Gastroesophageal sphincter (tissue), 4 donors: ENCODE measurements around the gene GUCA1C. TPM values are rescaled to one million over a fixed set of nuclear protein-coding genes. Genes with fewer than 3 reads are reported as not detected.
A peak's percentile ranks its signal among the peaks of the same experiment; 100 is the strongest.

Source experiments
- ATAC-seq: fragments of 150-250 bp; one replicate; pipeline ENCODE4 v1.9.1; 2016; ENCODE audit warnings: mild to moderate bottlenecking, moderate library complexity
- H3K27ac ChIP-seq, 4 donors: fragments of 200-600 bp; sonication (generic) in 3 of 4; 1 replicate in 3 of 4; 2 replicates in 1 of 4; pipeline ENCODE4 v1.5.1; 2016 to 2019
- H3K27me3 ChIP-seq: fragments of 200-600 bp; sonication (generic); one replicate; pipeline ENCODE4 v1.5.1; 2019
- H3K36me3 ChIP-seq, 2 donors: fragments of 200-600 bp; sonication (generic); one replicate each; pipeline ENCODE4 v1.5.1; 2019; ENCODE audit warnings: control low read depth in 1 of 2
- H3K4me1 ChIP-seq, 3 donors: fragments of 200-600 bp; sonication (generic); 1 replicate in 2 of 3; 2 replicates in 1 of 3; pipeline ENCODE4 v1.5.1; 2016 to 2019; ENCODE audit warnings: control low read depth in 2 of 3
- H3K4me3 ChIP-seq, 2 donors: fragments of 200-600 bp; sonication (generic); one replicate each; pipeline ENCODE4 v1.5.1; 2019; ENCODE audit warnings: mild to moderate bottlenecking in 1 of 2, moderate library complexity in 1 of 2
- H3K9me3 ChIP-seq, 3 donors: fragments of 200-600 bp; sonication (generic); one replicate each; pipeline ENCODE4 v1.5.1; 2017 to 2019; ENCODE audit warnings: control low read depth in 2 of 3
- EP300 ChIP-seq: sonication (generic); formaldehyde crosslinking; IDR thresholded peaks from one replicate; pipeline ENCODE4 v1.6.1; 2017; ENCODE audit warnings: antibody characterized with exemption, mild to moderate bottlenecking
- POLR2A ChIP-seq, 2 donors: fragments of 450-650 bp; IDR thresholded peaks; one replicate each; pipeline ENCODE4 v1.6.1; 2017; ENCODE audit warnings: antibody characterized with exemption in 2 of 2, mild to moderate bottlenecking in 2 of 2, moderate library complexity in 1 of 2
- POLR2AphosphoS5 ChIP-seq: sonication (generic); formaldehyde crosslinking; IDR thresholded peaks from one replicate; pipeline ENCODE4 v1.6.1; 2017; ENCODE audit warnings: antibody characterized with exemption
- WGBS, 2 donors: methylation state at CpG; one replicate each; pipeline ENCODE4 v1.1.5; 2018; ENCODE audit warnings: low coverage in 1 of 2; 5-methylcytosine and 5-hydroxymethylcytosine counted together
- total RNA-seq, 4 donors: library from RNA; depleted of rRNA; stranded (reverse); fragments of >200 nt; gene quantifications; one replicate each; pipeline ENCODE4 v1.1.0, GENCODE V29; 2016
- TF ChIP-seq, protein P1 (sequence below), 4 experiments: fragments of 200-600 bp in 2 of 4; fragments of 450-650 bp in 2 of 4; sonication (generic) in 1 of 4; IDR thresholded peaks; one replicate each; pipeline ENCODE4 v1.5.1; 2017 to 2019; ENCODE audit warnings: antibody characterized with exemption in 4 of 4, mild to moderate bottlenecking in 2 of 4, moderate library complexity in 2 of 4

The GUCA1C gene
- total RNA-seq, 4 donors from 2014 or later: not detected

DNA sequence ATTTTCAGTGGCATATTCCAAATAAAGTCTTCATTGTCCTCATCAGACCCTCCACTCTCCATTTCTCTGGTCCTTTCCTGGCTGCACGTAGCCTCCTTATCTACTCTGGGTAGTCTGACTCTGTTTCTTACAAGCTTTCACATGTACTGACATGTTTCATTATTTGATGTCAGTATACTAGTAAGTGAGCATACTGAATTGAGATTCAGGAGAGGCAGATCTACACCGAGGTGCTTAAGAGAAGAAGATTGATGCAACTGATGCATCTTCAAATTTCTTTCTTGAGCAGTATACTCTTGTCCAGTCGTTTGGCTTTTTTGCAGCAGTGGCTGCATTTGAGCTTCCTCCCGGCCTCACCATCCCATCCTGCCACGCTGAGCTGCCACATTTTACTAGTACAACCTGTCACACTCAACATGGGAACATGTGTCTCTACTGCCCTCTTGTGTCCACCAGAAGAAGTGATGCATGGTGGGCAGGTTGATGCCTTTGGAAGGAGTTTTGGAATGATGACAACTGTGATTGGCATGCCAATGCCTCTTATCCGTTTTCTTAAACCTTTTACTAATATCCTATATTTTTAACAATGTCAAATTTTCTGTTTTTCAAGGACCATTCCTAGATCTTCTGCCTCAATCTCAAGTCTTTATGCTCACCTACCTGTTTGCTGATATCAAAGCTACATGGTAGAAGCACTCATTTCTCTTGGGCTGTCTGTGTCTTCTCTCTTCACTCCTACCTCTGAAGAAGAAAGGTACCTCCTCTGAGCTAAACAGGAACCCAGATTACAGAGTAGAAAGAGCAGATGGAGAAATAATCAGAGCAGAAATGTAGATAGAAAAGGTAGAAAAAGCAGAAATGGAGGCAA lies 38.7 kb downstream of the GUCA1C start:
- ATAC-seq: no peak
- 14 to 28% methylated on average over 5 to 6 of the region's 6 CpGs for WGBS, 2 donors
- Histone ChIP-seq H3K4me1 (no peaks in the 10 kb centered on the region), H3K36me3 (no peaks in the 10 kb centered on the region), H3K27me3 (no peaks in the 10 kb centered on the region), H3K9me3 (no peaks in the 10 kb centered on the region), H3K27ac (no peak overlapping the region), H3K4me3 (no peak overlapping the region)
- TF ChIP-seq POLR2A (IDR thresholded peaks at IDR 0.05) (no peak), EP300 (no peak), POLR2AphosphoS5 (no peak)
- TF ChIP-seq, protein P1, sequence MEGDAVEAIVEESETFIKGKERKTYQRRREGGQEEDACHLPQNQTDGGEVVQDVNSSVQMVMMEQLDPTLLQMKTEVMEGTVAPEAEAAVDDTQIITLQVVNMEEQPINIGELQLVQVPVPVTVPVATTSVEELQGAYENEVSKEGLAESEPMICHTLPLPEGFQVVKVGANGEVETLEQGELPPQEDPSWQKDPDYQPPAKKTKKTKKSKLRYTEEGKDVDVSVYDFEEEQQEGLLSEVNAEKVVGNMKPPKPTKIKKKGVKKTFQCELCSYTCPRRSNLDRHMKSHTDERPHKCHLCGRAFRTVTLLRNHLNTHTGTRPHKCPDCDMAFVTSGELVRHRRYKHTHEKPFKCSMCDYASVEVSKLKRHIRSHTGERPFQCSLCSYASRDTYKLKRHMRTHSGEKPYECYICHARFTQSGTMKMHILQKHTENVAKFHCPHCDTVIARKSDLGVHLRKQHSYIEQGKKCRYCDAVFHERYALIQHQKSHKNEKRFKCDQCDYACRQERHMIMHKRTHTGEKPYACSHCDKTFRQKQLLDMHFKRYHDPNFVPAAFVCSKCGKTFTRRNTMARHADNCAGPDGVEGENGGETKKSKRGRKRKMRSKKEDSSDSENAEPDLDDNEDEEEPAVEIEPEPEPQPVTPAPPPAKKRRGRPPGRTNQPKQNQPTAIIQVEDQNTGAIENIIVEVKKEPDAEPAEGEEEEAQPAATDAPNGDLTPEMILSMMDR (IDR thresholded peaks at IDR 0.05): peak; percentile 31 to 74 (median 45)

GRCh38 chr3:108909799-108910198 lies 43.9 kb downstream of the GUCA1C start:
- 100% methylated on average over 1 to 5 of the region's 5 CpGs for WGBS, 2 donors
- TF ChIP-seq POLR2A (IDR thresholded peaks at IDR 0.05) (no peak), EP300 (no peak), POLR2AphosphoS5 (no peak)
- TF ChIP-seq, protein P1 (IDR thresholded peaks at IDR 0.05): no peak
- Histone ChIP-seq H3K4me3 (no peak overlapping the region), H3K27ac (no peak overlapping the region), H3K4me1 (no peaks in the 10 kb centered on the region), H3K9me3 (no peaks in the 10 kb centered on the region), H3K27me3 (no peaks in the 10 kb centered on the region), H3K36me3 (no peaks in the 10 kb centered on the region)
- ATAC-seq: no peak

GRCh38 chr3:108907194-108907593 lies 46.5 kb downstream of the GUCA1C start:
- TF ChIP-seq EP300: no peak
- no peak for TF ChIP-seq POLR2AphosphoS5
- TF ChIP-seq, protein P1 (IDR thresholded peaks at IDR 0.05): no peak
- TF ChIP-seq POLR2A (IDR thresholded peaks at IDR 0.05): no peak
- Histone ChIP-seq H3K27ac (no peak overlapping the region), H3K4me1 (no peaks in the 10 kb centered on the region), H3K4me3 (no peak overlapping the region), H3K9me3 (no peaks in the 10 kb centered on the region), H3K36me3 (no peaks in the 10 kb centered on the region), H3K27me3 (no peaks in the 10 kb centered on the region)
- no peak for ATAC-seq
- 38 to 43% methylated on average over 1 of the region's 1 CpG for WGBS, 2 donors

DNA sequence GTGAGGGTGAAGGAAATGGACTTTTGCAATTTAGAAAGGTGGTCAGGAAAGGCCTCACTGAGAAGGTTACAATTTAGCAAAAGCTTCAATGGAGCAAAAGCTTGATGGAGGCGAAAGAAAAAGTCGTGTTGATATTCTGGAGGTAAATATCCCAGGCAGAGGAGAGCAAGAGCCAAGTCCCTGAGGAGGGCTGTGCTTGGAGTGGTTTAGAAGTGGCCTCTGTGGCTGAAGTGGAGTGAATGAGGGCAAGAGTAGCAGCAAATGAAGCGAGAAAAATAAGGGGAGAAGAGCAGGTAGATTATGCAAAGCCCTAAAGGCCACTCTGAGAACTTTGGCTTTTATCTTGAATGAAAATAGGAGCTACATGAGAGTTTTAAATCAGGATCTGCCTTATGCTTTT lies 54.1 kb downstream of the GUCA1C start:
- ATAC-seq: no peak
- H3K4me3 ChIP-seq: no peak overlapping the region
- H3K4me1 ChIP-seq: no peaks in the 10 kb centered on the region
- 71 to 73% methylated on average over 3 of the region's 3 CpGs for WGBS, 2 donors
- no peaks in the 10 kb centered on the region for H3K27me3 ChIP-seq
- no peak for TF ChIP-seq POLR2A (IDR thresholded peaks at IDR 0.05)
- TF ChIP-seq EP300: no peak
- TF ChIP-seq POLR2AphosphoS5: no peak
- TF ChIP-seq, protein P1 (IDR thresholded peaks at IDR 0.05): no peak
- no peaks in the 10 kb centered on the region for H3K9me3 ChIP-seq
- H3K27ac ChIP-seq: no peak overlapping the region
- no peaks in the 10 kb centered on the region for H3K36me3 ChIP-seq

DNA sequence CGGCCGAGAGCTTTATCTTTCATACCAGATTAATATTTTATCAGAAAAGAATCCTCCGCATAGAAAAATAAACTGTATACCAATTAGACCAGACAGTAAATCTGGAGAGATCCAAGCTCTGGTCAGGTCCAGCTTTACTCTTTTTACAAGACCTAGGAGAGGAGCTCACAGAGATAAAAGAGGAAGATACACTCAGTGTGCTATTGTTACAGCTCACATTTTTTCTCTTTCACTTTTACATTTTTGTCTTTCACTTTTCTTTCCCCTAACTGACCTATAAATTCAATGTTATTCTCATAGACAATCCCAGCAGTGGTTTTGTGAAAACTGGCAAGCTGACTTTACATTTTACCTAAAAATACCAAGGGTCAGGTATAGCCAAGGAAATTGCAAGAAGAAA lies 55.8 kb downstream of the GUCA1C start:
- 88 to 90% methylated on average over 2 to 3 of the region's 3 CpGs for WGBS, 2 donors
- ATAC-seq: no peak

More for the DNA sequence above, 55.8 kb downstream of the GUCA1C start:
- H3K27ac ChIP-seq: no peak overlapping the region
- no peaks in the 10 kb centered on the region for H3K9me3 ChIP-seq
- no peaks in the 10 kb centered on the region for H3K4me1 ChIP-seq
- H3K4me3 ChIP-seq: no peak overlapping the region
- H3K36me3 ChIP-seq: no peaks in the 10 kb centered on the region
- no peaks in the 10 kb centered on the region for H3K27me3 ChIP-seq
- TF ChIP-seq POLR2AphosphoS5 (no peak), POLR2A (IDR thresholded peaks at IDR 0.05) (no peak), EP300 (no peak)
- TF ChIP-seq, protein P1 (IDR thresholded peaks at IDR 0.05): no peak
